Esophagus mucosa (tissue), 1 donor: ENCODE data around the gene EFNA3. TPM values are rescaled to one million over a fixed set of nuclear protein-coding genes. Genes with fewer than 3 reads are reported as not detected.

ENCODE experiments used
- ATAC-seq: fragments of 200-7000 bp; cut with Tn5 transposase; one replicate; pipeline ENCODE4 v1.9.1; 2020
- total RNA-seq: library from RNA; stranded (reverse); gene quantifications from one replicate; pipeline ENCODE4 v1.2.4, GENCODE V29; 2023
- donor health status: DM: yes; HTN: yes; CAD: no.

The EFNA3 gene
- total RNA-seq, 1 donor from 2014 or later = 20.6 TPM

GRCh38 chr1:155048449-155049334 is 29.9 kb upstream of the EFNA3 start:
- no peak for ATAC-seq

- no peak for ATAC-seq
Observed at GRCh38 chr1:155049651-155050559, 28.7 kb upstream of the EFNA3 start.

GRCh38 chr1:155050560-155051341 is 27.9 kb upstream of the EFNA3 start, which contains the start of gene ADAM15:
ADAM15 (plus strand) TSS chr1:155051316; CDS start chr1:155051387, 71 bp downstream.
- peak; percentile 86 for ATAC-seq

- no peak for ATAC-seq
Observed at GRCh38 chr1:155051342-155051776, 27.3 kb upstream of the EFNA3 start.

- peak; percentile 21 for ATAC-seq
Observed at GRCh38 chr1:155051777-155052398, 26.7 kb upstream of the EFNA3 start.

- no peak for ATAC-seq
Observed at GRCh38 chr1:155052439-155053395, 25.9 kb upstream of the EFNA3 start.

- no peak for ATAC-seq
Observed at GRCh38 chr1:155053531-155054105, 25.0 kb upstream of the EFNA3 start.

GRCh38 chr1:155057104-155057503 is 21.5 kb upstream of the EFNA3 start:
- ATAC-seq = no peak

- no peak for ATAC-seq
Observed at GRCh38 chr1:155057788-155058211, 20.8 kb upstream of the EFNA3 start.

GRCh38 chr1:155060736-155061135 is 17.9 kb upstream of the EFNA3 start:
- no peak for ATAC-seq

GRCh38 chr1:155061381-155062150 is 17.1 kb upstream of the EFNA3 start:
- ATAC-seq = peak; percentile 66

GRCh38 chr1:155062151-155062686 is 16.4 kb upstream of the EFNA3 start:
- ATAC-seq = peak; percentile 1

- ATAC-seq = peak; percentile 46
Observed at GRCh38 chr1:155062702-155063411, 15.8 kb upstream of the EFNA3 start.

GRCh38 chr1:155063550-155064110 is 15.0 kb upstream of the EFNA3 start, which contains the start of gene EFNA4:
EFNA4 (plus strand) TSS chr1:155063740; CDS start chr1:155063824, 84 bp downstream.
- ATAC-seq = peak; percentile 83

GRCh38 chr1:155064111-155064831 is 14.4 kb upstream of the EFNA3 start:
- peak; percentile 1 for ATAC-seq

- no peak for ATAC-seq
Observed at GRCh38 chr1:155064832-155065429, 13.7 kb upstream of the EFNA3 start.

- no peak for ATAC-seq
Observed at GRCh38 chr1:155066777-155067176, 11.9 kb upstream of the EFNA3 start.
